Caco-2 (cell line): ENCODE data around the gene ALKBH3. TPM values are rescaled to one million over a fixed set of nuclear protein-coding genes. Genes with fewer than 3 reads are reported as not detected.

Source experiments
- BruUV-seq: library from RNA; stranded (reverse); fragments of 400-500 nt; replicated peaks from 2 replicates; lab custom pipeline; 2021; lab: Mats Ljungman, UMichigan
- CTCF ChIA-PET: fragments of 300-600 bp; sonication (Branson Sonifier 250); formaldehyde crosslinking; loops from one replicate; lab custom pipeline; 2022; ENCODE audit warnings: antibody characterized with exemption; lab: Charles Lee
- POLR2A ChIA-PET: fragments of 300-600 bp; sonication (Branson Sonifier 250); formaldehyde crosslinking; loops from one replicate; lab custom pipeline; 2022; ENCODE audit warnings: antibody characterized with exemption; lab: Charles Lee
- DNase-seq, 2 experiments: peaks; one replicate each; pipeline versions ENCODE4 v3.0.0 to v3.0.0-alpha.2; 2020 to 2022
- H3K27me3 ChIP-seq: replicated peaks from 2 replicates; pipeline ENCODE4 v1.6.0; 2011; ENCODE audit warnings: low read length; ENCODE audit not compliant: control insufficient read depth, insufficient read depth
- H3K36me3 ChIP-seq: 2 replicates; pipeline ENCODE4 v1.5.1; 2011; ENCODE audit warnings: low read length; ENCODE audit not compliant: control insufficient read depth, insufficient read depth
- H3K4me1 ChIP-seq: fragments of 250-450 bp; sonication (Bioruptor Pico); 2 replicates; pipeline ENCODE4 v1.5.1; 2020; ENCODE audit warnings: mild to moderate bottlenecking
- H3K4me3 ChIP-seq: 2 replicates; pipeline ENCODE4 v1.5.1; 2011; ENCODE audit warnings: low read depth, mild to moderate bottlenecking, control low read depth, low read length
- H3K9me3 ChIP-seq: fragments of 250-450 bp; sonication (Bioruptor Pico); 2 replicates; pipeline ENCODE4 v1.5.1; 2020; ENCODE audit warnings: mild to moderate bottlenecking, moderate library complexity
- H3K27ac Mint-ChIP-seq: one replicate; pipeline ENCODE4 v1.8.0; 2022; ENCODE audit warnings: mixed read lengths; ENCODE audit not compliant: unreplicated experiment
- H3K27me3 Mint-ChIP-seq: one replicate; pipeline ENCODE4 v1.8.0; 2022; ENCODE audit warnings: mixed read lengths; ENCODE audit not compliant: insufficient read depth, unreplicated experiment
- H3K36me3 Mint-ChIP-seq: one replicate; pipeline ENCODE4 v1.8.0; 2022; ENCODE audit warnings: mild to moderate bottlenecking, mixed read lengths; ENCODE audit not compliant: insufficient read depth, unreplicated experiment
- H3K4me1 Mint-ChIP-seq: one replicate; pipeline ENCODE4 v1.8.0; 2022; ENCODE audit warnings: low read depth, mixed read lengths; ENCODE audit not compliant: unreplicated experiment
- H3K4me3 Mint-ChIP-seq: one replicate; pipeline ENCODE4 v1.8.0; 2022; ENCODE audit warnings: mild to moderate bottlenecking, moderate library complexity, mixed read lengths; ENCODE audit not compliant: unreplicated experiment
- H3K9me3 Mint-ChIP-seq: one replicate; pipeline ENCODE4 v1.8.0; 2022; ENCODE audit warnings: mixed read lengths; ENCODE audit not compliant: unreplicated experiment
- intact Hi-C: fragments of 100-400 bp; cut with micrococcal nuclease; formaldehyde crosslinking; loops from one replicate; pipeline ENCODE4 v1.10.0; 2022; ENCODE audit not compliant: unreplicated experiment
- total RNA-seq: library from RNA; stranded (reverse); gene quantifications from 2 replicates; pipeline ENCODE4 v1.2.3, GENCODE V29; 2022
- TF ChIP-seq, protein P1 (sequence below), 2 experiments: fragments of 200-600 bp in 1 of 2; IDR thresholded peaks; 1 replicate in 1 of 2; 2 replicates in 1 of 2; pipeline versions ENCODE4 v1.5.1 to v1.8.0; 2011 to 2022; ENCODE audit warnings: antibody characterized with exemption in 1 of 2, control low read depth in 1 of 2, inconsistent platforms in 1 of 2, low read depth in 1 of 2, low read length in 1 of 2, mild to moderate bottlenecking in 1 of 2, moderate library complexity in 1 of 2; ENCODE audit not compliant: insufficient read depth in 1 of 2, severe bottlenecking in 1 of 2, unreplicated experiment in 1 of 2

ALKBH3 gene
- total RNA-seq, 1 experiment from 2014 or later: 42.4 TPM

DNA sequence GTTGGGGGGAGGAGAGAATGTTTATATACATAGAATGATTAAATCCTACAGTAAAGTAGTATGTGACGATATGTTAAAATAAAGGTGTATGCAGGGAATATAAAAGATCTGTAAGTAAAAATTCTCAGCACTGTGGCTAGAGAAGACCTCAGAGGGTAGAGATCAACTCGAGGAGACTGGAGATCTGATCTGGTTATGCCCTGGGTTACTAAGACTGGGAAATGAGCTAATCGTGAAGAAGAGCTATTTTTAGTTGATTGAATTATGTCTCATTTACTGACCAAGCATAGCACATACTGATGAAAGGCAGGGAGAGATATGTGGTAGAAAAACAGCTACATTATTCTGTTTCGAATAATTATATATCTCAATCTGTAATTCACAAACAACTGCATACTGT, 42.8 kb upstream of the ALKBH3 start:
- Mint-ChIP-seq H3K9me3 (no peaks in the 10 kb centered on the region), H3K36me3 (peaks cover 50% of the 10 kb centered on the region), H3K27me3 (no peaks in the 10 kb centered on the region), H3K27ac (no peak overlapping the region), H3K4me1 (no peaks in the 10 kb centered on the region), H3K4me3 (no peak overlapping the region)
- no peaks in the 10 kb centered on the region for H3K4me1 ChIP-seq
- peaks cover 2% of the 10 kb centered on the region; the same call in 1 of the 2 replicates for H3K36me3 ChIP-seq
- no TSS peak for BruUV-seq
- CTCF ChIA-PET: interaction anchor here (1.4 kb wide), 1 partner anchor 14 kb away, joined by 3 read pairs; no protein-coding TSS in a partner anchor
- POLR2A ChIA-PET: no interaction called here
- intact Hi-C loops: no loop called here
- TF ChIP-seq, protein P1, sequence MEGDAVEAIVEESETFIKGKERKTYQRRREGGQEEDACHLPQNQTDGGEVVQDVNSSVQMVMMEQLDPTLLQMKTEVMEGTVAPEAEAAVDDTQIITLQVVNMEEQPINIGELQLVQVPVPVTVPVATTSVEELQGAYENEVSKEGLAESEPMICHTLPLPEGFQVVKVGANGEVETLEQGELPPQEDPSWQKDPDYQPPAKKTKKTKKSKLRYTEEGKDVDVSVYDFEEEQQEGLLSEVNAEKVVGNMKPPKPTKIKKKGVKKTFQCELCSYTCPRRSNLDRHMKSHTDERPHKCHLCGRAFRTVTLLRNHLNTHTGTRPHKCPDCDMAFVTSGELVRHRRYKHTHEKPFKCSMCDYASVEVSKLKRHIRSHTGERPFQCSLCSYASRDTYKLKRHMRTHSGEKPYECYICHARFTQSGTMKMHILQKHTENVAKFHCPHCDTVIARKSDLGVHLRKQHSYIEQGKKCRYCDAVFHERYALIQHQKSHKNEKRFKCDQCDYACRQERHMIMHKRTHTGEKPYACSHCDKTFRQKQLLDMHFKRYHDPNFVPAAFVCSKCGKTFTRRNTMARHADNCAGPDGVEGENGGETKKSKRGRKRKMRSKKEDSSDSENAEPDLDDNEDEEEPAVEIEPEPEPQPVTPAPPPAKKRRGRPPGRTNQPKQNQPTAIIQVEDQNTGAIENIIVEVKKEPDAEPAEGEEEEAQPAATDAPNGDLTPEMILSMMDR (IDR thresholded peaks at IDR 0.05; ENCODE audit: insufficient read depth in 1 of 2, low read depth in 1 of 2, low read length in 1 of 2, severe bottlenecking in 1 of 2, unreplicated experiment in 1 of 2): no peak
- no peaks in the 10 kb centered on the region for H3K27me3 ChIP-seq
- DNase-seq: no peak
- H3K4me3 ChIP-seq: no peak overlapping the region
- no peaks in the 10 kb centered on the region for H3K9me3 ChIP-seq

GRCh38 chr11:43842021-43842420, 38.6 kb upstream of the ALKBH3 start:
- H3K36me3 ChIP-seq: peaks cover 5% of the 10 kb centered on the region; the same call in 1 of the 2 replicates
- TF ChIP-seq, protein P1 (IDR thresholded peaks at IDR 0.05; ENCODE audit: insufficient read depth in 1 of 2, low read depth in 1 of 2, low read length in 1 of 2, severe bottlenecking in 1 of 2, unreplicated experiment in 1 of 2): no peak
- H3K9me3 ChIP-seq: no peaks in the 10 kb centered on the region
- no TSS peak for BruUV-seq
- Mint-ChIP-seq H3K9me3 (no peaks in the 10 kb centered on the region), H3K36me3 (peaks cover 54% of the 10 kb centered on the region), H3K27ac (no peak overlapping the region), H3K4me1 (no peaks in the 10 kb centered on the region), H3K27me3 (no peaks in the 10 kb centered on the region), H3K4me3 (no peak overlapping the region)
- ChIA-PET POLR2A (no interaction called here), CTCF (no interaction called here)
- DNase-seq: no peak
- no peaks in the 10 kb centered on the region for H3K27me3 ChIP-seq
- intact Hi-C loops: no loop called here
- no peaks in the 10 kb centered on the region for H3K4me1 ChIP-seq
- H3K4me3 ChIP-seq: no peak overlapping the region

- CTCF ChIA-PET: no interaction called here
These were observed 34.8 kb upstream of the ALKBH3 start for GRCh38 chr11:43845816-43846215.

More at GRCh38 chr11:43845816-43846215, 34.8 kb upstream of the ALKBH3 start:
- POLR2A ChIA-PET: no interaction called here
- Mint-ChIP-seq H3K9me3 (no peaks in the 10 kb centered on the region), H3K36me3 (peaks cover 48% of the 10 kb centered on the region), H3K27me3 (no peaks in the 10 kb centered on the region), H3K27ac (no peak overlapping the region), H3K4me1 (no peaks in the 10 kb centered on the region), H3K4me3 (no peak overlapping the region)
- Histone ChIP-seq H3K4me3 (no peak overlapping the region), H3K27me3 (no peaks in the 10 kb centered on the region), H3K36me3 (peaks cover 3% of the 10 kb centered on the region; the same call in 1 of the 2 replicates), H3K4me1 (no peaks in the 10 kb centered on the region), H3K9me3 (no peaks in the 10 kb centered on the region)
- no peak for DNase-seq
- TF ChIP-seq, protein P1 (IDR thresholded peaks at IDR 0.05; ENCODE audit: insufficient read depth in 1 of 2, low read depth in 1 of 2, low read length in 1 of 2, severe bottlenecking in 1 of 2, unreplicated experiment in 1 of 2): no peak
- intact Hi-C loops: no loop called here
- no TSS peak for BruUV-seq
